GM12891 (cell line): ENCODE measurements around the gene HOXA11.

Experiments used
- POLR2A ChIP-seq: IDR thresholded peaks from 2 replicates; pipeline ENCODE4 v1.6.1; 2011; ENCODE audit warnings: low read depth, low read length, control low read depth
- POLR2AphosphoS5 ChIP-seq: IDR thresholded peaks from 2 replicates; pipeline ENCODE4 v1.6.1; 2011; ENCODE audit warnings: low read depth, low read length, control low read depth
- SPI1 ChIP-seq: IDR thresholded peaks from 2 replicates; pipeline ENCODE4 v1.6.1; 2011; ENCODE audit warnings: low read depth, low read length, control low read depth

- no peak for TF ChIP-seq SPI1
- TF ChIP-seq POLR2A, result no peak
- TF ChIP-seq POLR2AphosphoS5, result no peak
Observed at GRCh38 chr7:27148756-27149641, 36.0 kb downstream of the HOXA11 start.
